CD4-positive, alpha-beta T cell treated with Interleukin-17A for 1 hour (primary cell): Measurements from ENCODE around the gene TAF10.

ENCODE experiments used
- DNase-seq: peaks from one replicate; pipeline ENCODE4 v3.0.0-alpha.2; 2020

Gene TAF10

DNA sequence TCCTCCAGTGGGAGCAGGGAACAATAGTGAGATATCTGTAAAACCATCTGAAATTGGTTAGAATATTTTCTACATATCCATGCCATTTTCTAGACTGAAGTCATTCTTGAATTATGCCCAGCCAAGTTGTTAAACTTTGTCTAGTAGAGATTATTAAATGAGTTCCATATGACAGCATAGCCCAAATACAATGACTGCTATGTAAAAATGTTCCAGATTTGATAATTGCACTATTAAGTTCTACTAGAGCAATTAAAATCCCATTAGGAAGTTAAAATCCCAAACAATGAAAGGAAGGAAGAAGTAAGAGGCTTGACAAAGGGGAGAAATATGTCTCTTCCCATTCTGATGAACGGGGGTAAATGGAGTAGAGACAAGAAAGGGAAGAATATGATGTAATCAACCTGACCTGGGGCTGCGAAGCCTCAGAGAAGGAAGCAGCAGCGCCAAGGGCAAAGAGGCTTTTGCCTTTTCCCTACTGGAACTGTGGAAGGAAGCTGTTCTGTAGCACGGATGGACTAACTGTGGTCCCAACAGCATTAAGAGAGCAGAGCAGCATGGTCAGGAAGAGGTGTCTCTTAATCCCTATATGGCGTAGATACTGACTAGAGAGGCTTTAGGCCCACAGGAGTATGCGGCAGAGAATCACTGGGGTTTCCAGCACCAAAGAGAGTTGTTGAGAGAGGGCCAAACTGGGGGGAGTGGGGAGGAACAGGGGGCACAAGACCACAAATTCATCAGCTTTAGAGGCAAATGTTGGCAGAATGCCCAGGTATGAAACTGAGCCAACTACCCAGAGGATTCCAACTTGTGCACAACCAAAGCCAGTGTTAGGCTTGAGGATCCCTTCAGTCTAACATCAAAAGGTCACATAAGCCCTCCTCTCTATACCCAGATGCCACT is 35.3 kb downstream of the TAF10 start:
- no peak for DNase-seq

DNA sequence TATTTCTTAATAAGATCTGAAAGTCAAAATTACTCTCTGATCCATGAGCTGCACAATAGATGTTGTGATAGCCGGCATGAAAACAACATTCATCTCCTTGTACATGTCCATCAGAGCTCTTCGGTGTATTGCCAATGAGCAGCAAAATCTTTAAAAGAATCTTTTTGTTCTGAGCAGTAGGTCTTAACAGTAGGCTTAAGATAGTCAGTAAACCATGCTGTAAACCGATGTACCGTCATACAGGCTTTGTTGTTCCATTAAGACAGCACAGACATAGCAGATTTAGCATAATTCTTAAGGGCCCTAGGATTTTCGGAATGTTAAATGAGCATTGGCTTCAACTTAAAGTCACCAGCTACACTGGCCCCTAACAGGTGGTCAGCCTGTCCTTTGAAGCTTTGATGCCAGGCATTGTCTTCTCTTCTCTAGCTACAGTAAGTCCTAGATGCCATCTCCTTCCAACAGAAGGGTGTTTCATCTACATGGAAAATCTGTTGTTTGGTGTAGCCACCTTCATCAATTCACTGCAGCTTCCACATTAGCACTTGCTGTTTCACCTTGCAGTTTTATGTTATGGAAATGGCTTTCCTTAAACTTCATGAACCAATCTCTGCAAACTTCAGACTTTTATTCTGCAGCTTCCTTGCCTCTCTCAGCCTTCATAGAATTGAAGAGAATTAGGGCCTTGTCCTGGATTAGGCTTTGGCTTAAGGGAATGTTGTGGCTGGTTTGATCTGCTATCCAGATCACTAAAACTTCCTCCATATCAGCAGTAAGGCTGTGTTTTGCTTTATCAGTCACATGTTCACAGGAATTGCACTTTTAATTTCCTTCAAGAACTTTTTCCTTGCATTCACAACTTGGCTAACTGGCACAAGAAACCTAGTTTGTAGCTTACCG is 37.0 kb downstream of the TAF10 start:
- no peak for DNase-seq

DNA sequence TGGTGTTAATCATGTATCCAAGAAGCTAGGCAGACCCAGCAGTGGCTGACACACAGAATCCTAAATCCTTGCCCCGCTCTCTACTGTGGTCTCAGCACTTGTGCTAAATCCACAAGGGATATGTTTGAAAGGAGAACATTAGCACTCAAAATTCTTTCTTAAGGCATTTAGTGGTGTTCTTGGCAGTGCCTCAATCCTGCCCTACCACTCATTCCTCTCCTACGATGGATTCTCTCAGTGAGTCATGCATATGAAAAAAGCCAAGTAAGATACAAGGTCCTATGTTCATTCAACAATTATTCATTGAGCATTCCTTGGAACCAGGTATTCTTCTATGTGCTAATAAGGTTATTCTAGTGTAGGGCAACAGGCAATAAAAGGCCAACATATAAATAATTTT is 39.8 kb downstream of the TAF10 start:
- no peak for DNase-seq

DNA sequence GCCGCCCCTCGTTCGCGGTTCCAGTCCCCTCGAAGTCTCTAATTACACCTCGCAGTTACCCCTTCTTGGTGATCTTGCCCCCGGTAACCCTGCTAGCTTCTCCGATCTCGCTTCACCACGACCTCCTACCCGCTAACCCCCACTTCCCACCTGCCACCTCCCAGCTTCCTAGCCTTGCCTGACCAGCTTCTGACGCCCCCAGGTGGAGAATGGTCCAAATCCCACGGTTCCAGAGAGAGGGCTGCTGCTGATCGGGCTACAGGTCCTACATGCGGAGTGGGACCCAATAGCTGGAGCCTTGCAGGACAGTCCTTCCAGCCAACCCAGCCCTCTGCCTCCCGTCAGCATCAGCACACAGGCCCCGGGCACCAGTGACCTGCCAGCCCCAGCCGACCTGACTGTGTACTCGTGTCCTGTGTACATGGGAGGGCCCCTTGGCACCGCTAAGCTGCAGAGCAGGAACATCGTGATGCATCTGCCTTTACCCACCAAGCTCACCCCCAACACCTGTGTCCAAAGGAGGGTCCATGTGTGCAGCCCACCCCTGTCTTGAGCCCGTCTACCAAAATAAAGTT is 40.5 kb downstream of the TAF10 start:
- no peak for DNase-seq

DNA sequence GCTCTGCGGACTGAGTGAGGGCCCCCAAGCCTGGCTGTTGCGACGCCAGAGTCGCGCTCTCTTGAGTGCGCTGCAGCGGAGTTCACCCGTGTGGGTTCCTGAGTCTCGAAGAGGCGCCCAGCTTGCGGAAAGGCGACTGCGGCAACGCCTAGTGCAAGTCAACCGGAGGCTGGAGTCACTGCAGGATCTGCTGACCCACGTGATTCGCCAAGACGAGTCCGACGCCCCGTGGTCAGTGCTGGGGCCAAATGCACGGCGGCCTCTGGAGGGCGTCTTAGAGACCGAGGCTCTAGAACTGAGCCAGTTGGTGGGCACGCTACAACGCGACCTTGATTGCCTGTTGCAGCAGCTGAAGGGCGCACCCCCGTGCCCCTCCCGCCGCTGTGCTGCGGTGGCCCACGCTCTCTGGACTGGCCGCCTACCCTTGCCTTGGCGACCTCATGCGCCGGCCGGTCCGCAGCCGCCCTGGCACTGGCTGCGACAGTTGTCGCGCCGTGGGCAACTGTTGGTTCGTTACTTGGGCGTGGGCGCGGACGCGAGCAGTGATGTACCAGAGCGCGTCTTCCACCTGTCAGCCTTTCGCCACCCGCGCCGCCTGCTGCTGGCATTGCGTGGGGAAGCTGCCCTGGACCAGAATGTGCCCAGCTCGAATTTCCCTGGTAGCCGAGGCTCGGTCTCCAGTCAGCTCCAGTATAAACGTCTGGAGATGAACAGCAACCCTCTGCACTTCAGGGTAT is 41.2 kb downstream of the TAF10 start:
- DNase-seq: no peak

DNA sequence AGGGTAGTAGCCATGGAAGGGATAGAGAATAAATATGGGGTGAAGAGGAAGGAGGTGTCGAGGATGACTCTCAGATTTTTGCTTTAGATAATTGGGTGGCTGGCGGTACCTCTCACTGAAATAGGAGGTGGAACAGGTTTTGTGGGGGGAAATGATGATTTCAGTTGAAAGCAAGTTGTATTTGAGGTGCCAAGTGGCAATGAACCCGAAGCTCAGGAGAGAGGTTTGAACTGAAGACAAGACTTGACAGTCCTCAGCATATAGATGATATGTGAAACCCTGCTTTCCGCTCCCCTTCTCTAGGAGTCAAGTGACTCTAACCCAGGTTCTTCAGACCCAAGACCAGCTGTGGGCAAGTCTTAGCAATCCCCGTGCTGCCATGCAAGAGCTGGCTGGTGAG is 42.3 kb downstream of the TAF10 start:
- DNase-seq: no peak

DNA sequence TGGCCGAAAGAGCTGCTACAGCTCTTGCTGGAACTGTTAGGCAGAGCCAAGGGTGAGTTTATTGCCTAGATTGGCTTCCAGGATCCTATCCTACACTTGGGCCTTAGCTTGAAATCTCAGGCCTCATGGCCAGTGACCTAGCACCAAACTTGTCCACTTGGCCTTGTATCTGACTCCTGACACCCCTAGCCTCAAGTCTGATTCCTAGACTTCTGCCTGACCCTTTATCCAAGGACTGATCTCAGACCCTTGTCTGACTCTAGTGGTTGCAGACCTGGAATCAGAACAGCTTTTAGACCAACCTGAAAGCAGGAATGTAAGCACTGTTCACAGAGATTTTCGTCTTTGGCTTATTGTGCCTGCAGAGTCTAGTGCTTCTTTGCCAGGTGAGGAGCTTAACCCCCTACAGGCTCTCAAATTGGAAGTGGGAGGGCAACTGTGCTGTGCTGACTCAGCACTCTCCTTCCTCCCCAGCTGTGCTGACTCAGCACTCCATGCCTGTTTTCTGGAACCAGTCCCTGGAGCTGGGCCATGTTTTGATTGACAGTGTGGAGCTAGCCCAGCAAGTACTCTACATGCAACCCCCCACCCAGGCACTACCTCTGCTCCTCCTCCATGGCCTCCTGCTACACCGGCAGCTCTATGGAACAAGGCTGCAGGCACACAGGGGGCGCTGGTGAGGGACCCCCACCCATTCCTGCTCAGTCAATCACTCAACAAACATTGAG is 43.7 kb downstream of the TAF10 start:
- DNase-seq: no peak

DNA sequence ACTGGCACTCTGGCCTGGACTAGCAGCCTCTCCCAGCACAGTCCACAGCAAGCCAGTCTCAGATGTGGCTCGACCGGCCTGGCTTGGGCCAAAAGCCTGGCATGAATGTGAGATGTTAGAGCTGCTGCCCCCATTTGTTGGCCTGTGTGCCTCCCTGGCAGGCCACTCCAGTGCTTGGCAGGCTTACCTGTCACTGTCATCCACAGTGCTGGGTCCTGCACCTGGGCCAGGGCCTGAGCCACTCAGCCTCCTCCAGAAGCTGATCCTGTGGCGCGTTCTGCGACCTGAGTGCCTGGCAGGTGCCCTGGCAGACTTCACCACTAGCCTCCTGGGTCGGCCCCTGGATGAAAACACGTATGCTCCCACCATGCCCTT is 44.7 kb downstream of the TAF10 start:
- DNase-seq: no peak

DNA sequence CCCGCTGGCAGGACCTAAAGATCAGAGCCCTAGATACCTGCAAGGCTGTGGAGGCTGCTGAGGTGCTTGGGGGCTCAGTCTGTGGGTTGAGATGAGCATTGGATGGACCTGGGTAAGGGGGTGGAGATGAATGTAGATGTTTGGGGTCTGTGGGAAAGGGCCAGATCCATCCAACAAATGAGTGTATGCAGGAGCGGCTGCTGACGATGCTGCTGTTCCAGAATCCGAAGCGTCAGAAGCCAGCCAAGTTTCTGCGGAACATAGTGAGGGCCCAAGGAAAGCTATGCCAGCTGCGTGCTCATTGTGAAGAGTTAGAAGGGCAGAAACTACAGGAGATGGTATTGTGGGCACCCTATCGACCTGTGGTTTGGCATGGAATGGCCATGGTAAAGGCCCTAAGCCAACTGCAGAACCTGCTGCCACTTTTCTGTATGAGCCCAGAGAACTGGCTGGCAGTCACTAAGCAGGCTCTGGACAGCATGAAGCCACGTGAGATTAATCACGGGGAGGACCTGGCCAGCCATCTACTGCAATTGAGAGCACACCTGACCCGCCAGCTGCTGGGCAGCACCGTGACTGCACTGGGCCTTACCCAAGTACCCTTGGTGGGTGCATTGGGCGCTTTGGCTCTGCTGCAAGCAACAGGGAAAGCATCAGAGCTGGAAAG is 45.2 kb downstream of the TAF10 start:
- no peak for DNase-seq

DNA sequence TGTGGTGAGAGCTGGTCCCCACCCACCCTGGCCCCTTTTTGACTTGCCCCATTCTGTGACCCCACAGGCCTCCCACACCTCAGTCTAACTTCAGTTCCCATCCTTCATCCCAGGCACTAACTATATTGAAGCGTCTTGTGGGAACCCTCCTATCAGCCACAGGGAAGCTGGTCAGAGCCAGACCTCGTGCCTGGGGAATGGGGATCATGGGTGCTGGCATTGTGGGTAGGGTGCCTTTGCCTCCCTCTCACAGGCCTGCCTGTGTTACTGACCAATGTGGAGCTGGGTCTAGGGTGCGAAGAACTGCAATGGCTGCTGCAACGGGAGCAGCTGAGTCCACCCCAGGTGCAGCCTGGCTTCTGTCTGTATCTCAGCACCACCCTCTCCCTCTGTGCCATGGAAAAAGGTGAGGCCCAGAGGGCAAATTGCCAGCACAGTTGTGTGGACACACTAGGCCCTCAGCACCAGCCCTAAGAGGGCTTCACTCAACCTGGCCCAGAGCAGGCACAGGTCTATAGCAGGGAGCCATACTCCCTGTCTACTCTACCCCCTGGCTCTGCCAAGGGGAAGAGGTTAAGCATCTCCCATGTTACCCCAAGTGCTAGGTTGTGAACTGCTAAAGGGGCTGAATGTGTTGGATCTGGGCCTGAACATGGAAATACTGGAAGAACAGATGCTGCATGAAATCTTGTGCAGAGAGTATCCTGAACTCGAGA is 45.9 kb downstream of the TAF10 start:
- no peak for DNase-seq

DNA sequence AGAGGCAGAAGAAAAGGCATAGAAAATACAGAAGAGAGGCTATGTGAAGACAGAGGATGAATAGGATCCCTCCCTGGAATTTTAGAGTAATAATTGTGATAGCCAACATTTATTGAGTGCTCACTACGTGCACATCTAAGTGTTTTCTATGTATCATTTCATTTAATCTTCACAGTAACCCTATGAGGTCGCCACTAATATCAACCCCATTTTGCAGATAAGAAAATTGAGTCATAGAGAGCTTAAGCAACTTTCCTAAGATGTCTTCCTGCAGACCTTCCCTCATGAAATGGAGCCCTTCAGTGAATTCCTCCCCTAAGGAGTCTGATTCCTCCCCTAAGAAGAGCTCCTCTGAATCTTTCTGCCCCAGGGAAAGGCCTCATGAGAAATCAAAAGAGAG is 46.7 kb downstream of the TAF10 start:
- DNase-seq: no peak

DNA sequence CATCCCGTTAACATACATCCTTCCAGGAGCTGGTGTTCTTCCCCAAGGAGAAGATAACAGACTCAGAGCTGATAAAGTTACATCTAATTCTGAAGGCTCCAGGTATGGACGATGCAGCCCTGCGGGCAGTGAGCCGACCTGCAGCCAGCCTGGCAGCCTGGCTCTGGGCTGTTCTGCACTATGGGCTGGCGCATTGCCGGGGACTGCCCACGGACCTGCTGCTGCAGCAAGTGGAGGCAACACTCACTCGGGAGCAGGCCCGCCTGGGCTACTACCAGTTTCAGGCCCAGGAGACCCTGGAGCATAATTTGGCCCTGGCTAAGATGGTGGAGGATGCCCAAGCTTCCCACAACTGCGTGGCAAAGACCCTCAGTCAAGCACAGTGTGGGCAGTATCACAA is 48.3 kb downstream of the TAF10 start:
- DNase-seq: no peak

DNA sequence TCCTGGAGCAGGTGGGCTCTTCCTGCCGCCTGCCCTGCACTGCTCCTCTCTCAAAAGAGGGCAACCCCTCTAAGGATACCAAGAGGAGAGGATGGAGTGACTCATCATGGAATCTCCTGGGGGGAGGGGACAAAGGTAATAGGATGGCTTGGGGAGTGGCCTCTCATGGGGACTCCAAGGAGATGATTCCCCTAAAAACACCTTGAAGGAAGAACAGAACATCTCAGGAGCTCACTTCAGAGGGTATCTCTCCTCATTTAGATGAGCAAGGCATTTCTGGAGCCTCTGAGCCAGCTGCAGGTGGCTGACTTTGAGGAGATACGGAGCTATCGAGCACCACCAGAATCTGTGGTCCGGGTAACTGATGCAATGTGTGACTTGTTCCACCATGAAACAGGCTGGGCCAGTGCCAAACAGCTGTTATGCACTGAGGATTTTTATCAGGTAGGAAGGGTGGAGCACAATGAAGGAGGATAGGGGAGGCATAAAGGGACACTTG is 48.8 kb downstream of the TAF10 start:
- no peak for DNase-seq

DNA sequence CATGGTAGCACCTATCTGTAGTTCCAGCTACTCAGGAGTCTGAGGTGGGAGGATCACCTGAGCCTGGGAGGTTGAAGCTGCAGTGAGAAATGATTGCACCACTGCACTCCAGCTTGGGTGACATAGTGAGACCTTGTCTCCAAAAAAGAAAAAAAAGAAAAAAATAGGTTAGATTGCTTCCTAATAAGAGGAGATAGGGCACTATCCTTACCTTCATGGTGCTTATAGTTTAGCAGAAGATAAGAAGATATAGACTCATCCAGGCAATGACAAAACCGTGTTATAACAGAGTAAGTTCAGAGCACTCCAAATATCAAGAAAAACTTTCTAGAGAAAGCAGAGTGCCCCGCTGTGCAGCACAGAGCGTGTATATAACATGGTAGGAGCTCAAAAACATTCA is 50.7 kb downstream of the TAF10 start:
- no peak for DNase-seq
